Gastrocnemius medialis (tissue), 4 donors: ENCODE data around the gene CDC25C.

Source experiments
- CTCF ChIP-seq, 5 experiments: fragments of 450-650 bp in 3 of 5; fragments of 200-600 bp in 2 of 5; sonication (generic) in 2 of 5; IDR thresholded peaks in 4 of 5; conservative IDR thresholded peaks in 1 of 5; 1 replicate in 4 of 5; 2 replicates in 1 of 5; pipeline ENCODE4 v1.5.1; 2016 to 2019; ENCODE audit warnings: antibody characterized with exemption in 5 of 5, mild to moderate bottlenecking in 3 of 5, moderate library complexity in 3 of 5
- POLR2A ChIP-seq, 2 donors: fragments of 450-650 bp; IDR thresholded peaks; one replicate each; pipeline ENCODE4 v1.6.1; 2017; ENCODE audit warnings: antibody characterized with exemption in 2 of 2, mild to moderate bottlenecking in 2 of 2, moderate library complexity in 2 of 2

- no peak for TF ChIP-seq CTCF (IDR thresholded peaks at IDR 0.05 in 4 of 5, conservative IDR thresholded peaks at IDR 0.05 in 1 of 5)
- TF ChIP-seq POLR2A (IDR thresholded peaks at IDR 0.05), result no peak
Observed at GRCh38 chr5:138336952-138337684, 5.5 kb upstream of the CDC25C start.
